Ascending aorta (tissue), 2 donors: ENCODE measurements around the gene PROZ. TPM values are rescaled to one million over a fixed set of nuclear protein-coding genes. Genes with fewer than 3 reads are reported as not detected.

ENCODE experiments used
- DNase-seq, 2 donors: peaks; one replicate each; pipeline ENCODE4 v3.0.0-alpha.2; 2019; ENCODE audit warnings: low spot score in 2 of 2
- H3K27ac ChIP-seq, 2 donors: fragments of 200-600 bp; sonication (generic); one replicate each; pipeline ENCODE4 v1.5.1; 2016 to 2017; ENCODE audit warnings: mild to moderate bottlenecking in 1 of 2
- H3K27me3 ChIP-seq: fragments of 200-600 bp; sonication (generic); one replicate; pipeline ENCODE4 v1.5.1; 2017
- H3K36me3 ChIP-seq, 2 donors: fragments of 200-600 bp; sonication (generic); one replicate each; pipeline ENCODE4 v1.5.1; 2016
- H3K4me1 ChIP-seq, 2 donors: fragments of 200-600 bp; sonication (generic); one replicate each; pipeline ENCODE4 v1.5.1; 2016 to 2017; ENCODE audit warnings: mild to moderate bottlenecking in 1 of 2
- H3K4me3 ChIP-seq, 2 donors: fragments of 200-600 bp; sonication (generic); one replicate each; pipeline ENCODE4 v1.5.1; 2016 to 2017; ENCODE audit warnings: mild to moderate bottlenecking in 1 of 2
- H3K9me3 ChIP-seq, 2 donors: fragments of 200-600 bp; sonication (generic); one replicate each; pipeline ENCODE4 v1.5.1; 2016
- CTCF ChIP-seq, 3 experiments: fragments of 200-600 bp in 2 of 3; fragments of 450-650 bp in 1 of 3; sonication (generic) in 2 of 3; IDR thresholded peaks; one replicate each; pipeline ENCODE4 v1.5.1; 2016 to 2019; ENCODE audit warnings: antibody characterized with exemption in 3 of 3, mild to moderate bottlenecking in 1 of 3, moderate library complexity in 1 of 3
- intact Hi-C: fragments of 100-400 bp; cut with DNase I; formaldehyde crosslinking; loops from one replicate; pipeline ENCODE4 v1.15.1; 2023
- total RNA-seq: library from RNA; depleted of rRNA; stranded (reverse); fragments of >200 nt; gene quantifications from one replicate; pipeline ENCODE4 v1.1.0, GENCODE V29; 2016

Gene PROZ
- total RNA-seq, 1 donor from 2014 or later, result not detected

GRCh38 chr13:113143466-113144254, 14.8 kb upstream of the PROZ start:
- Histone ChIP-seq H3K27ac (no peak overlapping the region), H3K36me3 (no peaks in the 10 kb centered on the region), H3K4me3 (no peak overlapping the region), H3K9me3 (no peaks in the 10 kb centered on the region), H3K27me3 (no peaks in the 10 kb centered on the region), H3K4me1 (no peaks in the 10 kb centered on the region)
- TF ChIP-seq CTCF (IDR thresholded peaks at IDR 0.05), result no peak
- DNase-seq, result peak in 1 of 2 donors; percentile 60
- intact Hi-C loops, result no loop called here

- Histone ChIP-seq H3K27me3 (no peaks in the 10 kb centered on the region), H3K9me3 (no peaks in the 10 kb centered on the region), H3K27ac (no peak overlapping the region), H3K4me3 (no peak overlapping the region), H3K4me1 (no peaks in the 10 kb centered on the region), H3K36me3 (no peaks in the 10 kb centered on the region)
- DNase-seq, result no peak
- TF ChIP-seq CTCF (IDR thresholded peaks at IDR 0.05), result no peak
- intact Hi-C loops, result no loop called here
Measured at GRCh38 chr13:113144255-113144629, 14.2 kb upstream of the PROZ start.

- no peak for DNase-seq
Measured at GRCh38 chr13:113145496-113145895, 13.0 kb upstream of the PROZ start.

GRCh38 chr13:113145911-113146598, 12.4 kb upstream of the PROZ start:
- Histone ChIP-seq H3K4me3 (no peak overlapping the region), H3K27ac (no peak overlapping the region), H3K36me3 (no peaks in the 10 kb centered on the region), H3K9me3 (no peaks in the 10 kb centered on the region), H3K4me1 (no peaks in the 10 kb centered on the region), H3K27me3 (no peaks in the 10 kb centered on the region)
- no peak for TF ChIP-seq CTCF (IDR thresholded peaks at IDR 0.05)
- intact Hi-C loops, result no loop called here
- DNase-seq, result peak in 1 of 2 donors; percentile 56

More at GRCh38 chr13:113145496-113145895, 13.0 kb upstream of the PROZ start:
- Histone ChIP-seq H3K27ac (no peak overlapping the region), H3K9me3 (no peaks in the 10 kb centered on the region), H3K4me3 (no peak overlapping the region), H3K4me1 (no peaks in the 10 kb centered on the region), H3K27me3 (no peaks in the 10 kb centered on the region), H3K36me3 (no peaks in the 10 kb centered on the region)
- intact Hi-C loops, result no loop called here
- no peak for TF ChIP-seq CTCF (IDR thresholded peaks at IDR 0.05)

- H3K27me3 ChIP-seq, result no peaks in the 10 kb centered on the region
- no peaks in the 10 kb centered on the region for H3K4me1 ChIP-seq
- intact Hi-C loops, result no loop called here
- no peak overlapping the region for H3K27ac ChIP-seq
- no peak overlapping the region for H3K4me3 ChIP-seq
- no peak for TF ChIP-seq CTCF (IDR thresholded peaks at IDR 0.05)
- DNase-seq, result peak in 1 of 2 donors; percentile 33
- no peaks in the 10 kb centered on the region for H3K36me3 ChIP-seq
- no peaks in the 10 kb centered on the region for H3K9me3 ChIP-seq
Measured at GRCh38 chr13:113146750-113147149, 11.7 kb upstream of the PROZ start.
